H1 (cell line): ENCODE results near the gene BABAM2. TPM values are rescaled to one million over a fixed set of nuclear protein-coding genes. Genes with fewer than 3 reads are reported as not detected.

Source experiments
- CTCF ChIA-PET: fragments of 300-600 bp; sonication (Branson Sonifier 250); formaldehyde crosslinking; loops from one replicate; lab custom pipeline; 2021; ENCODE audit not compliant: partially characterized antibody; lab: Charles Lee
- POLR2A ChIA-PET: fragments of 300-600 bp; sonication (Branson Sonifier 250); formaldehyde crosslinking; loops from one replicate; lab custom pipeline; 2021; ENCODE audit warnings: inconsistent platforms; ENCODE audit not compliant: partially characterized antibody; lab: Charles Lee
- DNase-seq, 2 experiments: peaks; one replicate each; pipeline versions ENCODE4 v3.0.0 to v3.0.0-alpha.2; 2010 to 2022; ENCODE audit warnings: low spot score in 2 of 2, low read depth in 1 of 2, mixed read lengths in 1 of 2
- FAIRE-seq: peaks from 2 replicates; lab custom pipeline; 2011; peaks lifted over from hg19 to GRCh38; lab: Jason Lieb, UNC
- H2AFZ ChIP-seq: 2 replicates; pipeline ENCODE4 v1.8.1; 2012; ENCODE audit warnings: low read length, inconsistent platforms
- H2AK5ac ChIP-seq: 2 replicates; pipeline ENCODE4 v1.6.1; 2013; ENCODE audit warnings: low read depth, low read length
- H2BK120ac ChIP-seq: replicated peaks from 2 replicates; pipeline ENCODE3; 2013; ENCODE audit warnings: low read depth, low read length, inconsistent platforms
- H2BK12ac ChIP-seq: 2 replicates; pipeline ENCODE4 v1.6.1; 2013; ENCODE audit warnings: low read depth, low read length
- H2BK15ac ChIP-seq: 2 replicates; pipeline ENCODE4 v1.6.1; 2013; ENCODE audit warnings: low read length
- H2BK20ac ChIP-seq: 2 replicates; pipeline ENCODE4 v1.6.1; 2013; ENCODE audit warnings: low read length
- H2BK5ac ChIP-seq: 2 replicates; pipeline ENCODE4 v1.6.1; 2013; ENCODE audit warnings: low read depth, low read length
- H3K14ac ChIP-seq: 2 replicates; pipeline ENCODE4 v1.6.1; 2013; ENCODE audit warnings: inconsistent platforms; ENCODE audit not compliant: insufficient read length
- H3K18ac ChIP-seq: 2 replicates; pipeline ENCODE4 v1.6.1; 2013; ENCODE audit warnings: low read length; ENCODE audit errors: extremely low read depth
- H3K23ac ChIP-seq: 2 replicates; pipeline ENCODE4 v1.6.1; 2013; ENCODE audit warnings: inconsistent platforms; ENCODE audit not compliant: insufficient read length
- H3K23me2 ChIP-seq: 2 replicates; pipeline ENCODE4 v1.6.1; 2013; ENCODE audit warnings: low read depth, low read length
- H3K27ac ChIP-seq: 2 replicates; pipeline ENCODE4 v1.6.1; 2011; ENCODE audit warnings: low read depth, low read length, inconsistent platforms
- H3K27me3 ChIP-seq, 4 experiments: replicated peaks in 1 of 4; 1 replicate in 1 of 4; 2 replicates in 3 of 4; pipeline versions ENCODE4 v1.6.1 to v1.8.1; 2011 to 2013; ENCODE audit warnings: low read length in 3 of 4, mild to moderate bottlenecking in 3 of 4, inconsistent platforms in 2 of 4, mixed read lengths in 2 of 4, moderate library complexity in 1 of 4; ENCODE audit not compliant: control insufficient read depth in 3 of 4, insufficient read depth in 3 of 4; ENCODE audit errors: extremely low read depth in 1 of 4
- H3K36me3 ChIP-seq, 4 experiments: 2 replicates each; pipeline versions ENCODE4 v1.6.1 to v1.8.1; 2011 to 2013; ENCODE audit warnings: mild to moderate bottlenecking in 4 of 4, low read length in 3 of 4, moderate library complexity in 2 of 4, control low read depth in 1 of 4, inconsistent platforms in 1 of 4; ENCODE audit not compliant: insufficient read depth in 4 of 4, control insufficient read depth in 2 of 4
- H3K4ac ChIP-seq: replicated peaks from 2 replicates; pipeline ENCODE3; 2013; ENCODE audit warnings: low read length, low read depth, mixed read lengths, inconsistent platforms; ENCODE audit not compliant: insufficient read length
- H3K4me1 ChIP-seq, 4 experiments: replicated peaks in 1 of 4; 1 replicate in 1 of 4; 2 replicates in 3 of 4; pipeline versions ENCODE4 v1.6.1 to v1.8.1; 2011 to 2013; ENCODE audit warnings: low read length in 3 of 4, inconsistent platforms in 2 of 4, mixed read lengths in 1 of 4; ENCODE audit not compliant: insufficient read depth in 4 of 4, control insufficient read depth in 3 of 4
- H3K4me2 ChIP-seq, 2 experiments: 2 replicates each; pipeline versions ENCODE4 v1.6.1 to v1.8.1; 2011 to 2013; ENCODE audit warnings: low read depth in 2 of 2, low read length in 2 of 2, control low read depth in 1 of 2, inconsistent platforms in 1 of 2, mild to moderate bottlenecking in 1 of 2; ENCODE audit not compliant: insufficient read depth in 1 of 2
- H3K4me3 ChIP-seq, 4 experiments: fragments of 200-600, 300-600 bp in 1 of 4; sonication (generic), shearing (Covaris generic), sonication (Bioruptor Twin) in 1 of 4; 2 replicates each; pipeline versions ENCODE4 v1.5.1 to v1.8.1; 2011 to 2016; ENCODE audit warnings: low read length in 4 of 4, low read depth in 3 of 4, control low read depth in 2 of 4, inconsistent platforms in 2 of 4, mild to moderate bottlenecking in 2 of 4, mixed read lengths in 1 of 4, moderate library complexity in 1 of 4; ENCODE audit not compliant: insufficient read depth in 2 of 4; ENCODE audit errors: extremely low read depth in 1 of 4
- H3K56ac ChIP-seq: replicated peaks from 2 replicates; pipeline ENCODE3; 2013; ENCODE audit warnings: low read depth, mild to moderate bottlenecking, mixed read lengths, low read length, inconsistent platforms; ENCODE audit not compliant: insufficient read length
- H3K79me1 ChIP-seq: 2 replicates; pipeline ENCODE4 v1.6.1; 2013; ENCODE audit warnings: low read depth, low read length, control low read depth
- H3K79me2 ChIP-seq, 2 experiments: 2 replicates each; pipeline versions ENCODE4 v1.6.1 to v1.8.1; 2012 to 2013; ENCODE audit warnings: low read length in 2 of 2, mild to moderate bottlenecking in 2 of 2, inconsistent platforms in 1 of 2; ENCODE audit not compliant: insufficient read depth in 2 of 2, control insufficient read depth in 1 of 2
- H3K9ac ChIP-seq, 4 experiments: replicated peaks in 1 of 4; 1 replicate in 1 of 4; 2 replicates in 3 of 4; pipeline versions ENCODE4 v1.6.1 to v1.8.1; 2011 to 2013; ENCODE audit warnings: low read depth in 3 of 4, low read length in 3 of 4, control low read depth in 2 of 4, mild to moderate bottlenecking in 2 of 4, moderate library complexity in 2 of 4, inconsistent platforms in 1 of 4; ENCODE audit errors: extremely low read depth in 1 of 4
- H3K9me3 ChIP-seq, 2 experiments: 2 replicates each; pipeline versions ENCODE4 v1.6.1 to v1.8.1; 2012 to 2013; ENCODE audit warnings: mild to moderate bottlenecking in 2 of 2, moderate library complexity in 2 of 2, control low read depth in 1 of 2, inconsistent platforms in 1 of 2, low read depth in 1 of 2, low read length in 1 of 2, mixed read lengths in 1 of 2; ENCODE audit not compliant: insufficient read depth in 2 of 2
- H4K20me1 ChIP-seq, 2 experiments: replicated peaks in 1 of 2; 2 replicates each; pipeline versions ENCODE3 to v1.8.1; 2011 to 2013; ENCODE audit warnings: inconsistent platforms in 2 of 2, low read length in 2 of 2, mild to moderate bottlenecking in 1 of 2; ENCODE audit not compliant: insufficient read depth in 2 of 2, control insufficient read depth in 1 of 2
- H4K5ac ChIP-seq: 2 replicates; pipeline ENCODE4 v1.6.1; 2013; ENCODE audit warnings: low read length, low read depth, mixed read lengths, inconsistent platforms; ENCODE audit not compliant: insufficient read length
- H4K8ac ChIP-seq: 2 replicates; pipeline ENCODE4 v1.8.0; 2013; ENCODE audit warnings: mild to moderate bottlenecking, moderate library complexity, low read length, inconsistent platforms; ENCODE audit not compliant: insufficient read depth; ENCODE audit errors: extremely low read depth
- H4K91ac ChIP-seq: replicated peaks from 2 replicates; pipeline ENCODE3; 2013; ENCODE audit warnings: low read length, mixed read lengths, inconsistent platforms; ENCODE audit not compliant: insufficient read length
- ASH2L ChIP-seq: fragments of 200-600, 300-600 bp; sonication (generic); IDR thresholded peaks from one replicate; pipeline ENCODE4 v1.7.1; 2017; ENCODE audit warnings: low read length
- EGR1 ChIP-seq: IDR thresholded peaks from 2 replicates; pipeline ENCODE4 v1.6.1; 2011; ENCODE audit warnings: low read depth, low read length, borderline replicate concordance
- EP300 ChIP-seq, 2 experiments: IDR thresholded peaks; 1 replicate in 1 of 2; 2 replicates in 1 of 2; pipeline ENCODE4 v1.6.1; 2011 to 2012; ENCODE audit warnings: low read depth in 2 of 2, low read length in 2 of 2, mild to moderate bottlenecking in 2 of 2, borderline replicate concordance in 1 of 2, inconsistent platforms in 1 of 2, moderate library complexity in 1 of 2
- RXRA ChIP-seq: IDR thresholded peaks from 2 replicates; pipeline ENCODE4 v1.6.1; 2011; ENCODE audit warnings: low read depth, mild to moderate bottlenecking, low read length, moderate library complexity; ENCODE audit not compliant: insufficient read depth
- SP1 ChIP-seq: IDR thresholded peaks from 2 replicates; pipeline ENCODE4 v1.6.1; 2011; ENCODE audit warnings: low read depth, low read length
- YY1 ChIP-seq: IDR thresholded peaks from 2 replicates; pipeline ENCODE4 v1.6.1; 2011; ENCODE audit warnings: low read depth, mild to moderate bottlenecking, low read length
- WGBS, 2 experiments: shearing (Covaris generic) in 1 of 2; methylation state at CpG; one replicate each; pipeline versions ENCODE4 v1.1.6 to v1.1.7; 2013 to 2015; ENCODE audit warnings: low lambda C conversion rate in 2 of 2, mixed read lengths in 2 of 2, inconsistent platforms in 1 of 2, low coverage in 1 of 2, missing lambda C conversion rate in 1 of 2; ENCODE audit not compliant: insufficient replicate concordance in 2 of 2, insufficient coverage in 1 of 2, insufficient read length in 1 of 2; ENCODE audit errors: extremely low coverage in 1 of 2, missing lambda C conversion rate in 1 of 2; 5-methylcytosine and 5-hydroxymethylcytosine counted together
- polyA plus RNA-seq, 7 experiments: library from polyadenylated mRNA; depleted of rRNA in 3 of 7; stranded (reverse) in 5 of 7; unstranded in 2 of 7; fragments of >200 nt in 5 of 7; fragments of 200-250 nt in 2 of 7; gene quantifications; 1 replicate in 5 of 7; 2 replicates in 1 of 7; 4 replicates in 1 of 7; pipeline versions ENCODE4 v1.2.1 to v1.2.3, GENCODE V29; 2011 to 2013; ENCODE audit warnings: missing spikeins in 2 of 7, mixed read lengths in 2 of 7
- total RNA-seq: library from RNA; stranded (reverse); fragmentation: NEBNext Ultra II Directional; extraction: Animal tissue kit (Norgen Biotek cat#: 25700); gene quantifications from 2 replicates; pipeline ENCODE4 v1.2.1, GENCODE V29; 2021
- TF ChIP-seq, protein P1 (sequence below): IDR thresholded peaks from 2 replicates; pipeline ENCODE4 v1.6.1; 2011; ENCODE audit warnings: low read depth, mild to moderate bottlenecking, low read length; ENCODE audit not compliant: insufficient read depth

Gene BABAM2
- total and polyA plus RNA-seq, 2 of the 8 experiments (the other 6 are each of a cell fraction or from before 2014, with no cell fraction given), result 15.8 to 20.9 TPM

DNA sequence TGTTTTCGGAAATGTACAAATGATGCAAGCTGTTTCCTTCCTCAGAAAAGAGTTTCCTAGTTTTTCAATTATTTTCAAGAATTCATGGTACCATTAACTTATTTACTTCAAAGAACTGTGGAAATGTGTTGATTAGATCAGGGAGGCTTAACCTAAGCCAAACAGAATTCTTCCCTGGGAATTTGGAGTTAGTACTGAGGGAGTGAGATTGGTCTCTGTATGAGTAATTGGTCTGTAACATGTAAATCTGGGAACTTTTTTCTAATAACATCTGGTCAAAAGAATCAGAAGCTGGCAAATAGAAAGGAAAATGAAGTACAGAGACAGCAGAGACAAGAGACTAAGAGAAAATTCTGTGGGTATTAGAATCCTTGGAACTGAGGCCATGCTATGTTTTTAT, 145.8 kb downstream of the BABAM2 start:
- H3K4me3 ChIP-seq, result no peak overlapping the region
- no peak overlapping the region for H2AFZ ChIP-seq
- DNase-seq (no peak), FAIRE-seq (no peak)
- no peak overlapping the region for H3K14ac ChIP-seq
- H3K18ac ChIP-seq, result no peak overlapping the region
- no peak overlapping the region for H3K4ac ChIP-seq
- H3K23me2 ChIP-seq, result no peaks in the 10 kb centered on the region
- POLR2A ChIA-PET, result no interaction called here
- CTCF ChIA-PET, result no interaction called here
- no peak overlapping the region for H4K91ac ChIP-seq
- no peak overlapping the region for H3K9ac ChIP-seq
- H2BK120ac ChIP-seq, result no peak overlapping the region
- H3K4me1 ChIP-seq, result peaks cover 0 to 3% (median 0%) of the 10 kb centered on the region in 4 experiments; a peak in 1 of 7 replicates
- H3K79me2 ChIP-seq, result no peaks in the 10 kb centered on the region
- WGBS, 2 experiments, result 93% methylated on average over 1 of the region's 1 CpG; no CpG with 5 or more reads in 1 of the 2 experiments
- no peak overlapping the region for H2BK20ac ChIP-seq
- no peak overlapping the region for H2BK5ac ChIP-seq
- no peak overlapping the region for H2BK12ac ChIP-seq
- no peak overlapping the region for H2AK5ac ChIP-seq
- no peak overlapping the region for H3K4me2 ChIP-seq
- H2BK15ac ChIP-seq, result no peak overlapping the region
- H3K27me3 ChIP-seq, result no peaks in the 10 kb centered on the region
- no peak overlapping the region for H3K23ac ChIP-seq
- H3K79me1 ChIP-seq, result no peaks in the 10 kb centered on the region
- H4K8ac ChIP-seq, result no peak overlapping the region
- H4K5ac ChIP-seq, result no peak overlapping the region
- no peak overlapping the region for H3K56ac ChIP-seq
- H3K36me3 ChIP-seq, result no peaks in the 10 kb centered on the region
- H4K20me1 ChIP-seq, result no peaks in the 10 kb centered on the region
- TF ChIP-seq ASH2L, result no peak
- TF ChIP-seq EGR1, result no peak
- TF ChIP-seq YY1, result no peak
- no peak for TF ChIP-seq RXRA
- TF ChIP-seq, protein P1, sequence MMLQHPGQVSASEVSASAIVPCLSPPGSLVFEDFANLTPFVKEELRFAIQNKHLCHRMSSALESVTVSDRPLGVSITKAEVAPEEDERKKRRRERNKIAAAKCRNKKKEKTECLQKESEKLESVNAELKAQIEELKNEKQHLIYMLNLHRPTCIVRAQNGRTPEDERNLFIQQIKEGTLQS, result no peak
- TF ChIP-seq EP300 (IDR thresholded peaks at IDR 0.05; ENCODE audit: borderline replicate concordance in 1 of 2, low read depth in 2 of 2, low read length in 2 of 2), result no peak
- no peak for TF ChIP-seq SP1
- no peaks in the 10 kb centered on the region for H3K9me3 ChIP-seq
- H3K27ac ChIP-seq, result no peak overlapping the region
